Smooth muscle cell of the brain vasculature (primary cell): ENCODE results near the gene STARD8.
"Not testable (repeated sequence)": the region's sequence is repeated elsewhere in the genome, so short reads cannot be mapped to it uniquely, and the experiment has no call there.

Experiments
- DNase-seq: peaks from one replicate; pipeline ENCODE4 v3.0.0-alpha.2; 2012; ENCODE audit warnings: low read depth, low spot score

STARD8 gene

GRCh38 chrX:68647156-68647957 lies at the start of gene STARD8:
Gene STARD8, plus strand, starts transcription at chrX:68647666. Its CDS starts 217 bp downstream, at chrX:68647883.
- DNase-seq: no peak

- DNase-seq: no peak
Measured at GRCh38 chrX:68598841-68599240, 48.6 kb upstream of the STARD8 start.

- no peak for DNase-seq
Measured at GRCh38 chrX:68599256-68600152, 48.0 kb upstream of the STARD8 start.

- DNase-seq: not testable (repeated sequence)
Measured at GRCh38 chrX:68604216-68604615, 43.2 kb upstream of the STARD8 start.

GRCh38 chrX:68614733-68615132 lies 32.7 kb upstream of the STARD8 start:
- DNase-seq: not testable (repeated sequence)

GRCh38 chrX:68627986-68628385 lies 19.5 kb upstream of the STARD8 start:
- DNase-seq: no peak

GRCh38 chrX:68629936-68630335 lies 17.5 kb upstream of the STARD8 start:
- DNase-seq: not testable (repeated sequence)

- DNase-seq: no peak
Measured at GRCh38 chrX:68631336-68631735, 16.1 kb upstream of the STARD8 start.

- no peak for DNase-seq
Measured at GRCh38 chrX:68632491-68632890, 15.0 kb upstream of the STARD8 start.

GRCh38 chrX:68633981-68634380 lies 13.5 kb upstream of the STARD8 start:
- no peak for DNase-seq

GRCh38 chrX:68634649-68635227 lies 12.7 kb upstream of the STARD8 start:
- DNase-seq: no peak

- DNase-seq: no peak
Measured at GRCh38 chrX:68640661-68641060, 6.8 kb upstream of the STARD8 start.

- no peak for DNase-seq
Measured at GRCh38 chrX:68644861-68645260, 2.6 kb upstream of the STARD8 start.

- no peak for DNase-seq
Measured at GRCh38 chrX:68646421-68646820, 1.0 kb upstream of the STARD8 start.

GRCh38 chrX:68648960-68649359 lies 1.5 kb downstream of the STARD8 start:
- no peak for DNase-seq

GRCh38 chrX:68650491-68650890 lies 3.0 kb downstream of the STARD8 start:
- DNase-seq: no peak

GRCh38 chrX:68651110-68651509 lies 3.6 kb downstream of the STARD8 start:
- DNase-seq: no peak

- DNase-seq: no peak
Measured at GRCh38 chrX:68652326-68653170, 5.1 kb downstream of the STARD8 start.

- DNase-seq: no peak
Measured at GRCh38 chrX:68654693-68655092, 7.2 kb downstream of the STARD8 start.

- DNase-seq: not testable (repeated sequence)
Measured at GRCh38 chrX:68656473-68656872, 9.0 kb downstream of the STARD8 start.

GRCh38 chrX:68658530-68658929 lies 11.1 kb downstream of the STARD8 start:
- DNase-seq: no peak
